Measurements from ENCODE around the gene CLRN2.

The CLRN2 gene

GRCh38 chr4:17514865-17515264 lies at the start of gene CLRN2:
Gene CLRN2 (plus strand): TSS chr4:17515165. CDS start chr4:17515267, 102 bp downstream.
- intact Hi-C loops (cut with DNase I), result no loop called here
- DNase-seq, result no peak

GRCh38 chr4:17468619-17469221 lies 46.2 kb upstream of the CLRN2 start:
- intact Hi-C loops (cut with DNase I), result no loop called here

GRCh38 chr4:17469931-17470674 lies 44.9 kb upstream of the CLRN2 start:
- intact Hi-C loops (cut with DNase I), result no loop called here

More at GRCh38 chr4:17468619-17469221, 46.2 kb upstream of the CLRN2 start:
- DNase-seq, result peak in 20 of 42 donors; percentile 19 to 74 (median 38)

GRCh38 chr4:17475481-17475880 lies 39.5 kb upstream of the CLRN2 start:
- peak in 1 of 42 donors; percentile 33 for DNase-seq

More at GRCh38 chr4:17469931-17470674, 44.9 kb upstream of the CLRN2 start:
- no peak for DNase-seq

GRCh38 chr4:17476853-17477252 lies 38.1 kb upstream of the CLRN2 start:
- intact Hi-C loops (cut with DNase I), result no loop called here
- DNase-seq, result peak in 1 of 42 donors; percentile 25

More at GRCh38 chr4:17475481-17475880, 39.5 kb upstream of the CLRN2 start:
- intact Hi-C loops (cut with DNase I), result no loop called here

GRCh38 chr4:17477774-17478472 lies 37.0 kb upstream of the CLRN2 start:
- intact Hi-C loops (cut with DNase I), result no loop called here
- no peak for DNase-seq

- peak in 1 of 42 donors; percentile 23 for DNase-seq
- intact Hi-C loops (cut with DNase I), result no loop called here
These were observed 34.6 kb upstream of the CLRN2 start for GRCh38 chr4:17480210-17480927.

GRCh38 chr4:17480955-17481354 lies 34.0 kb upstream of the CLRN2 start:
- intact Hi-C loops (cut with DNase I), result no loop called here
- DNase-seq, result peak in 1 of 42 donors; percentile 7

- intact Hi-C loops (cut with DNase I), result no loop called here
- peak in 1 of 42 donors; percentile 21 for DNase-seq
These were observed 32.2 kb upstream of the CLRN2 start for GRCh38 chr4:17482716-17483115.

- peak in 1 of 42 donors; percentile 23 for DNase-seq
- intact Hi-C loops (cut with DNase I), result no loop called here
These were observed 25.8 kb upstream of the CLRN2 start for GRCh38 chr4:17489123-17489522.

- peak in 1 of 42 donors; percentile 25 for DNase-seq
These were observed 25.2 kb upstream of the CLRN2 start for GRCh38 chr4:17489721-17490120.

GRCh38 chr4:17490575-17491059 lies 24.3 kb upstream of the CLRN2 start:
- DNase-seq, result no peak
- intact Hi-C loops (cut with DNase I), result no loop called here

More at GRCh38 chr4:17489721-17490120, 25.2 kb upstream of the CLRN2 start:
- intact Hi-C loops (cut with DNase I), result no loop called here

GRCh38 chr4:17491196-17491595 lies 23.8 kb upstream of the CLRN2 start:
- DNase-seq, result peak in 4 of 42 donors; percentile 26 to 70 (median 39)
- intact Hi-C loops (cut with DNase I), result no loop called here

GRCh38 chr4:17492058-17492741 lies 22.8 kb upstream of the CLRN2 start:
- intact Hi-C loops (cut with DNase I), result no loop called here
- peak in 1 of 42 donors; percentile 24 for DNase-seq

- intact Hi-C loops (cut with DNase I), result no loop called here
- DNase-seq, result peak in 1 of 42 donors; percentile 16
These were observed 22.1 kb upstream of the CLRN2 start for GRCh38 chr4:17492876-17493275.

GRCh38 chr4:17493619-17494018 lies 21.3 kb upstream of the CLRN2 start:
- intact Hi-C loops (cut with DNase I), result no loop called here
- DNase-seq, result peak in 1 of 42 donors; percentile 21

- intact Hi-C loops (cut with DNase I), result no loop called here
- peak; percentile 48 to 92 (median 76) for DNase-seq
These were observed 20.4 kb upstream of the CLRN2 start for GRCh38 chr4:17494258-17495190.

Measured in head of caudate nucleus (tissue), 42 donors.